GM23248 (cell line): ENCODE measurements around the gene DHRS3.

Experiments
- EZH2 ChIP-seq: fragments of 200-600 bp; sonication (generic); IDR thresholded peaks from 2 replicates; pipeline ENCODE4 v1.6.1; 2018; ENCODE audit warnings: antibody characterized with exemption, mild to moderate bottlenecking; ENCODE audit not compliant: insufficient read depth, poor library complexity, severe bottlenecking
- EZH2phosphoT487 ChIP-seq: fragments of 200-600 bp; sonication (generic); IDR thresholded peaks from 2 replicates; pipeline ENCODE4 v1.6.1; 2018; ENCODE audit warnings: antibody characterized with exemption, moderate library complexity, mild to moderate bottlenecking, low read depth; ENCODE audit not compliant: insufficient read depth

DNA sequence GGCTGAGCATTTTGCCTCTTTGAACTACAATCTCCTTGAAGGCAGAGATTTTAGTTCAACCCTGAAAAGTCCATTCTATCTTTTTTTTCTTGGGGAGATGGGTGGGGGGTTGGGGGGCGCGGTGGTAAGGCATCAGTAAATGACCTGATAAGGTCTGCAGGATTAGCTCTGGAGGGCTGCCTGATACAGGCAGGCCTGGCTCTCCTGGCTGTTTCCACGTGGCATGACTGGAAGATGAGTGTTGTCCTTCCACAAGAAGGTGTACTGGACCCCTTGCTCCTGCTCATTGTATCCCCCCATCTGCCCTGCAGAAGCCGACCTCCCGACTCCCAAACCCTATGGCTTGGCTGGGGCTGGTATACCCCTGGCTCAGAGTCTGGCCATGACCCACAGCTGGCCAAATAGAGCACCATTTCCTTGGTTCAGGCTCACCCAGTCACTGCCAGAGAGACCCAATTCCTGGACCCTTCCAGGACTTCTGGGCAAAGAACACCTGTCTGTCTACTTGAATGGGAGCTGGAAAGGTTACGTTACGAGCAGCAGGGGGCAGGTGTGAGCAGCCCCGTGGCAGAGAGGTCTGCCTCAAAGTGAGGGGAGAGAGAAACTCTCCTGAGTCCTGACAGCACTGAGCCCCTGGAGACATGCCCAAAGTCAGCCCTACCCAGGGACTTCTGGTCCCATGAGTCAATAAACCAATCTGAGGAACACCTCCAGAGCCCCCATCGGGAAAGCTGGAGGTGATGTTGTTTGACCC, 17.0 kb downstream of the DHRS3 start:
- no peak for TF ChIP-seq EZH2
- TF ChIP-seq EZH2phosphoT487 = no peak
